Measurements from ENCODE around the gene CFAP61.

- TF ChIP-seq POLR2AphosphoS5 (IDR thresholded peaks at IDR 0.05) (no peak), CTCF (IDR thresholded peaks at IDR 0.05) (no peak), POLR2A (IDR thresholded peaks at IDR 0.05; ENCODE audit: low read depth) (no peak)
These were observed 312.5 kb downstream of the CFAP61 start for GRCh38 chr20:20364593-20365479.
